GM12891 (cell line): ENCODE results near the gene WDR64.

ENCODE experiments used
- POLR2A ChIP-seq: IDR thresholded peaks from 2 replicates; pipeline ENCODE4 v1.6.1; 2011; ENCODE audit warnings: low read depth, low read length, control low read depth
- POLR2AphosphoS5 ChIP-seq: IDR thresholded peaks from 2 replicates; pipeline ENCODE4 v1.6.1; 2011; ENCODE audit warnings: low read depth, low read length, control low read depth
- TAF1 ChIP-seq: IDR thresholded peaks from 2 replicates; pipeline ENCODE4 v1.6.1; 2011; ENCODE audit warnings: low read depth, low read length, control low read depth

DNA sequence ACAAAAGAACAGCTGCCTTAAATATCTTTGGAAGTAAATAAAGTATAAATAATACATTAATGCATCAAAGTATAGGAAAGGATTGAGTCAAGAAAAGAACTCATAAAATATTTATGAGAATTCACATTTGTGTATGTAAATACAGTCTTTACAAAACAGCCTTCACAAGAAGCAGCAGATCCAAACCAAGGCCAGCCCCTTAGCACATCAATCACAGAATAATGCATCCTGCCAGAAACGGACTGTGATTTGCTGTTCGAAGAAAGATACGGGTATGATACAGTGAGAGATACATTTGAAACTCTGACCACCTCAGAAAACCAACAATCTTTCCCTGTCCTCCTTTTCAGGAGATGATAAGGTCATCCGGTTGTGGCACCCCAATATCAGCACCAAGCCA, 70.9 kb downstream of the WDR64 start:
- no peak for TF ChIP-seq POLR2AphosphoS5
- TF ChIP-seq TAF1: no peak
- no peak for TF ChIP-seq POLR2A
